Psoas muscle (tissue), 8 donors: ENCODE measurements around the gene C5AR1. TPM values are rescaled to one million over a fixed set of nuclear protein-coding genes. Genes with fewer than 3 reads are reported as not detected.
A peak's percentile ranks its signal among the peaks of the same experiment; 100 is the strongest.

Experiments used
- ATAC-seq, 4 donors: fragments of 200-7000 bp; cut with Tn5 transposase; one replicate each; pipeline ENCODE4 v1.9.1; 2020; ENCODE audit warnings: moderate library complexity in 3 of 4, mild to moderate bottlenecking in 2 of 4
- DNase-seq, 2 donors: peaks; one replicate each; pipeline ENCODE4 v3.0.0-alpha.2; 2020
- H3K27ac ChIP-seq: fragments of 200-600 bp; one replicate; pipeline ENCODE4 v1.8.0; 2022
- H3K27me3 ChIP-seq, 3 donors: fragments of 200-600 bp in 1 of 3; one replicate each; pipeline versions ENCODE4 v1.6.1 to v1.8.0; 2013 to 2022; ENCODE audit warnings: low read length in 2 of 3, mild to moderate bottlenecking in 2 of 3, moderate library complexity in 1 of 3; ENCODE audit not compliant: insufficient read depth in 3 of 3
- H3K36me3 ChIP-seq, 2 donors: fragments of 200-600 bp in 1 of 2; one replicate each; pipeline versions ENCODE4 v1.6.1 to v1.8.0; 2013 to 2022; ENCODE audit warnings: low read depth in 1 of 2, mild to moderate bottlenecking in 1 of 2, moderate library complexity in 1 of 2; ENCODE audit not compliant: insufficient read depth in 1 of 2
- H3K4me1 ChIP-seq: fragments of 200-600 bp; one replicate; pipeline ENCODE4 v1.8.0; 2022
- H3K4me3 ChIP-seq: fragments of 200-600 bp; one replicate; pipeline ENCODE4 v1.8.0; 2022; ENCODE audit warnings: mild to moderate bottlenecking
- H3K9me3 ChIP-seq: fragments of 200-600 bp; one replicate; pipeline ENCODE4 v1.8.0; 2022
- WGBS, 3 donors: extraction: QIAGEN DNeasy Blood & Tissue Kit; methylation state at CpG; one replicate each; pipeline versions ENCODE4 v1.1.6 to v1.1.7; 2013; 5-methylcytosine and 5-hydroxymethylcytosine counted together
- intact Hi-C, 2 donors: fragments of 100-400 bp; cut with DNase I; formaldehyde crosslinking; loops; one replicate each; pipeline versions ENCODE4 v1.11.0 to v1.14.2; 2022
- polyA plus RNA-seq, 3 donors: library from polyadenylated mRNA; stranded (reverse); fragments of 200-250 nt; gene quantifications; one replicate each; pipeline ENCODE4 v1.2.3, GENCODE V29; 2013
- total RNA-seq, 4 donors: library from RNA; stranded (reverse); fragmentation: NEBNext Ultra II Directional in 2 of 4; extraction: Animal tissue kit (Norgen Biotek cat#: 25700) in 2 of 4; gene quantifications; one replicate each; pipeline versions ENCODE4 v1.2.1 to v1.2.4, GENCODE V29; 2021 to 2023
- TF ChIP-seq, protein P1 (sequence below): fragments of 200-600 bp; IDR thresholded peaks from one replicate; pipeline ENCODE4 v1.8.0; 2022; ENCODE audit warnings: antibody characterized with exemption
- donor health status: healthy with polysubstance abuse.
- donor health status: DM: no; HTN: no; CAD: no; lungs with moderate emphysema.
- donor health status: Bipolar disorder and iron deficiency.
- donor health status: healthy.
- donor health status: DM: yes; HTN: yes; CAD: no.
- donor health status: DM: no; HTN: no; CAD: no.
- donor health status: DM: no; HTN: no; CAD: no.
- donor health status: DM: yes; HTN: yes; CAD: no.

Gene C5AR1
- total and polyA plus RNA-seq, 7 donors, result 0.64 to 6.3 (median 2.4) TPM

DNA sequence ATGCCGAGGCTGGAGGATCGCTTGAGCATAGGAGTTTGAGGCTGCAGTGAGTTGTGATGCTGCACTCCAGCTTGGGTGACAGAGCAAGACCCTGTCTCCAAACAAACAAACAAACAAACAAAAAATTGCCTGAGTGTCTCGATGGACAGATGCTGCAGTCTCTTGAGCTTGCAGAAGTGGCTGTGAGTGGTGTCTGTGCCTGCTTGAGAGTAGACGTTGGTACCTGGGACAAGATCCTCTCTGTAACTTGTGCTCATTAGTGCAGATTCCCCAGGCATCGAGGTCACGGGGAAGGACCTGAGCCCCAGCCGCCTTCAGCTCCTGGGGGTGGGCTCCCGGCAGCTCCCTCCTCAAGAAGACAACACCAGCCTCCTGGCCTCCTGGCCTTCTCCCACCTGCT lies 13.7 kb downstream of the C5AR1 start:
- TF ChIP-seq, protein P1, sequence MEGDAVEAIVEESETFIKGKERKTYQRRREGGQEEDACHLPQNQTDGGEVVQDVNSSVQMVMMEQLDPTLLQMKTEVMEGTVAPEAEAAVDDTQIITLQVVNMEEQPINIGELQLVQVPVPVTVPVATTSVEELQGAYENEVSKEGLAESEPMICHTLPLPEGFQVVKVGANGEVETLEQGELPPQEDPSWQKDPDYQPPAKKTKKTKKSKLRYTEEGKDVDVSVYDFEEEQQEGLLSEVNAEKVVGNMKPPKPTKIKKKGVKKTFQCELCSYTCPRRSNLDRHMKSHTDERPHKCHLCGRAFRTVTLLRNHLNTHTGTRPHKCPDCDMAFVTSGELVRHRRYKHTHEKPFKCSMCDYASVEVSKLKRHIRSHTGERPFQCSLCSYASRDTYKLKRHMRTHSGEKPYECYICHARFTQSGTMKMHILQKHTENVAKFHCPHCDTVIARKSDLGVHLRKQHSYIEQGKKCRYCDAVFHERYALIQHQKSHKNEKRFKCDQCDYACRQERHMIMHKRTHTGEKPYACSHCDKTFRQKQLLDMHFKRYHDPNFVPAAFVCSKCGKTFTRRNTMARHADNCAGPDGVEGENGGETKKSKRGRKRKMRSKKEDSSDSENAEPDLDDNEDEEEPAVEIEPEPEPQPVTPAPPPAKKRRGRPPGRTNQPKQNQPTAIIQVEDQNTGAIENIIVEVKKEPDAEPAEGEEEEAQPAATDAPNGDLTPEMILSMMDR, result no peak
- no peak overlapping the region for H3K27ac ChIP-seq
- DNase-seq (no peak), ATAC-seq (no peak)
- peaks cover 0 to 11% (median 6%) of the 10 kb centered on the region in 3 donors for H3K27me3 ChIP-seq
- H3K36me3 ChIP-seq, result no peaks in the 10 kb centered on the region
- intact Hi-C loops, result no loop called here
- H3K4me3 ChIP-seq, result no peak overlapping the region
- no peaks in the 10 kb centered on the region for H3K4me1 ChIP-seq
- WGBS, 3 donors, result 67 to 74% (median 73%) methylated on average over 8 of the region's 8 CpGs
- no peaks in the 10 kb centered on the region for H3K9me3 ChIP-seq

DNA sequence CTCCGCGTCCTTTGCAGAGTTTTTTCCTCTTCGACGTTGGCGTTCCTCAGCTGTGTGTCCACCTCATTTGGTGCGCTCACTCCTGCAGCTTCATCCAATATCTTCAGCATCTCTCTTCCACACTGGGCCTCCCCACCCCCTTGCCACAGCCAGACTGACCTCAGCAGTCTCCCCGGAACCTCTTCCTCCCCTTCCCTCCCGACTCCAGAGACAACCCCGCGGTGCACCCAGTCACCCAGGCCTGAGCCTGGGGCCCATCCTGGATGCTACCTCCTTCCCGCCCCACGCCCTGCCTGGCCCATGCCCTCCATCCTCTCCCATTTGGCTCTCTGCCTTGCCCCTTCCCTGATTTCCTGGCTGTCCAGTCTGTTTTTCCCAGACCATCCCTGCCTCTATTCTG lies 14.2 kb downstream of the C5AR1 start:
- TF ChIP-seq, protein P1, result no peak
- Histone ChIP-seq H3K9me3 (no peaks in the 10 kb centered on the region), H3K27me3 (peaks cover 0 to 11% (median 6%) of the 10 kb centered on the region in 3 donors), H3K27ac (no peak overlapping the region), H3K4me1 (no peaks in the 10 kb centered on the region), H3K4me3 (peak overlapping the region; percentile 15), H3K36me3 (no peaks in the 10 kb centered on the region)
- intact Hi-C loops, result no loop called here
- peak in 1 of 4 donors; percentile 33 for ATAC-seq
- DNase-seq, result peak in 1 of 2 donors; percentile 30
- 78 to 81% (median 81%) methylated on average over 12 of the region's 12 CpGs for WGBS, 3 donors

DNA sequence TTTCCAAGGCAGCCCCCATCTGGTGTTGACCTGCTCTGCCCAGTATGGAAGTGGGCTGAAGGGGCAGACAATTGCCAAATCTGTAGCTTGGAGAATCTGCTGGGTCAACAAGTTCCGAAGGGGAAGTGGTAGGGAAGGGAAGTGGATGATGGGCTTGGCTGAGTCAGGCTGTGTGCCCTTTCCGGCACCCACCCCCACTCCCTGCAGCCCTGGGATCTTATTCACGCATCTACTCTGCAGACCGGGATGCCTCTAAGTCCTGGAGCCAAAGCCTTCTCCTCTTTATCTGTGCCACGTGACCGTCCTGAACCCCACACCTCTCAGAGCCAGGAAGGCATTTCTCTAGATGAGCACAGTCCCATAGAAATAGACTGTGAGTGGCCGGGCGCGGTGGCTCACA lies 14.8 kb downstream of the C5AR1 start:
- H3K27me3 ChIP-seq, result peaks cover 0 to 11% (median 6%) of the 10 kb centered on the region in 3 donors
- H3K4me3 ChIP-seq, result no peak overlapping the region
- TF ChIP-seq, protein P1, result no peak
- peak in 1 of 4 donors; percentile 46 for ATAC-seq
- intact Hi-C loops, result no loop called here
- no peak overlapping the region for H3K27ac ChIP-seq
- no peaks in the 10 kb centered on the region for H3K36me3 ChIP-seq
- WGBS, 3 donors, result 57 to 59% (median 57%) methylated on average over 9 of the region's 9 CpGs
- H3K9me3 ChIP-seq, result no peaks in the 10 kb centered on the region
- DNase-seq, result peak in 1 of 2 donors; percentile 36
- no peaks in the 10 kb centered on the region for H3K4me1 ChIP-seq

DNA sequence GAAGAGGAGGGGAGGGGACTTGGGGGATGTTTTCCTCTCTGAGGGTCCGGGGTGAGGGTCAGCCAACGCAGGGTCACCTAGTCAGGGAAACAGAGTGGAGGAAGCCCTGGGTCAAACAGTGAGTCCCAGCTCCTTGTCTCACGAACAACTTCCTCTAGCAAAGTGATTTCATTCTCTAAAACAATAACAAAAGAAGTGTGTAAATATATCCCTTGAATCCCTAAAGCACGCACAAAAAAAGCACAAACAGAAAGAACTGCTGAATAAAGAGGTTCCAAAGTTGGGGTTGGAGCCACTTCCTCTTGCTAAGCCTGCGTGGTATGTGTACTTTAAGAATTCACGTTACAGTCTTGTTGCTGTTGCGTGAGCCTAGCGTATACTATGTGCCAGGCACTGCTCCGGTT lies 20.8 kb downstream of the C5AR1 start:
- no peaks in the 10 kb centered on the region for H3K9me3 ChIP-seq
- ATAC-seq, result no peak
- no peaks in the 10 kb centered on the region for H3K4me1 ChIP-seq
- H3K4me3 ChIP-seq, result peak overlapping the region; percentile 42
- H3K27ac ChIP-seq, result peak overlapping the region; percentile 46
- H3K27me3 ChIP-seq, result peaks cover 0 to 24% (median 3%) of the 10 kb centered on the region in 3 donors
- H3K36me3 ChIP-seq, result no peaks in the 10 kb centered on the region
- intact Hi-C loops, result no loop called here
- DNase-seq, result no peak
- TF ChIP-seq, protein P1, result no peak
- 45 to 50% (median 50%) methylated on average over 9 of the region's 9 CpGs for WGBS, 3 donors

DNA sequence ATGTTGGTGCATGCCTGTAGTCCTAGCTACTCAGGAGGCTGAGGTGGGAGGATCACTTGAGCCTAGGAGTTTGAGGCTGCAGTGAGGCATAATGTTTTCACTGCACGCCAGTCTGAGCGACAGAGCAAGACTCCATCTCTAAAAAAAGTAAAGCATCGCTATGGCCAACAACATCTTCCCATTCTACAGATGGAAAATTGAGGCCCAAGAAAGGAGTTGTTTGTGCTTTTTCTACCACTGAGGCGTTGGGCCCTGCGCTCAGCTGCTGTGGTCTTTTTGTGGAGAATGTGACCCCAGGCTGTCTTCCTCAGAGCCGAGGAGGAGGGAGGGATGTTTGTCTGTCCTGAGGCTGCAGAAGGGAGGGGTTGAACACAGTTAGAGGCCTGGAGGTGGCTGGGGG lies 21.8 kb downstream of the C5AR1 start:
- TF ChIP-seq, protein P1, result no peak
- no peak for ATAC-seq
- no peak for DNase-seq
- 80 to 89% (median 83%) methylated on average over 6 of the region's 6 CpGs for whole genome bisulfite sequencing, 3 donors
- intact Hi-C loops, result no loop called here
- no peak overlapping the region for H3K4me3 ChIP-seq
- H3K9me3 ChIP-seq, result no peaks in the 10 kb centered on the region
- no peak overlapping the region for H3K27ac ChIP-seq
- H3K4me1 ChIP-seq, result no peaks in the 10 kb centered on the region
- H3K27me3 ChIP-seq, result peaks cover 0 to 24% (median 3%) of the 10 kb centered on the region in 3 donors
- H3K36me3 ChIP-seq, result no peaks in the 10 kb centered on the region
